ENCODE results near the gene TMED6.

Gene TMED6

DNA sequence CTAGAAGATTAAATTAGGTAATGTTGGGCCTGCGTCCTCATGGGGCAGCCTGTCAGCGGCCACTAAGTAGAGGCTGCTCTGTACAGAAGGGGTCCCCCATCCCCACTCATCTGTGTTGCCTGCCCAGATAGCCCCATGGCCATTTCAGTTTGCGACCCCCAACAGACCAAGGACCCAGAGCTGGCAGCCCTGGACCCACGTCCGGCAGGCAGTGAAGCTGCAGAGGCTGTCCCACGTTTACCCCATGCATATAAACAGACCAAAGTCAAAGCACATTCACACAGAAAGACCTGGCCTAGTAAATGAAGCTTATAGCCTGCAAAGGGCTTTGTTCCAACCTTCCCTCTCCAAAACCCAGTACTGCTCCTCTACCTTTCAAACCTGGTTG lies 25.8 kb downstream of the TMED6 start:
- Histone ChIP-seq H3K4me3 (ENCODE audit: insufficient read depth, low read depth, low read length, poor library complexity, severe bottlenecking) (no peak overlapping the region), H3K9me3 (ENCODE audit: control insufficient read depth, low read length) (no peaks in the 10 kb centered on the region), H3K27me3 (replicated peaks; ENCODE audit: control insufficient read depth, insufficient read depth, low read length, poor library complexity, severe bottlenecking) (no peaks in the 10 kb centered on the region), H3K27ac (ENCODE audit: insufficient read depth, low read length, poor library complexity, severe bottlenecking) (no peak overlapping the region), H3K4me1 (ENCODE audit: control insufficient read depth, insufficient read depth, low read length, poor library complexity, severe bottlenecking) (peaks cover 17% of the 10 kb centered on the region), H3K36me3 (ENCODE audit: control insufficient read depth, insufficient read depth, low read length) (peaks cover 52% of the 10 kb centered on the region)
- DNase-seq: no peak

GRCh38 chr16:69324585-69325253 lies 26.9 kb downstream of the TMED6 start:
- H3K27me3 ChIP-seq (replicated peaks; ENCODE audit: control insufficient read depth, insufficient read depth, low read length, poor library complexity, severe bottlenecking): no peaks in the 10 kb centered on the region
- no peak overlapping the region for H3K4me3 ChIP-seq (ENCODE audit: insufficient read depth, low read depth, low read length, poor library complexity, severe bottlenecking)
- no peak overlapping the region for H3K27ac ChIP-seq (ENCODE audit: insufficient read depth, low read length, poor library complexity, severe bottlenecking)
- no peaks in the 10 kb centered on the region for H3K9me3 ChIP-seq (ENCODE audit: control insufficient read depth, low read length)
- peaks cover 15% of the 10 kb centered on the region for H3K4me1 ChIP-seq (ENCODE audit: control insufficient read depth, insufficient read depth, low read length, poor library complexity, severe bottlenecking)
- peaks cover 63% of the 10 kb centered on the region for H3K36me3 ChIP-seq (ENCODE audit: control insufficient read depth, insufficient read depth, low read length)
- DNase-seq: no peak

DNA sequence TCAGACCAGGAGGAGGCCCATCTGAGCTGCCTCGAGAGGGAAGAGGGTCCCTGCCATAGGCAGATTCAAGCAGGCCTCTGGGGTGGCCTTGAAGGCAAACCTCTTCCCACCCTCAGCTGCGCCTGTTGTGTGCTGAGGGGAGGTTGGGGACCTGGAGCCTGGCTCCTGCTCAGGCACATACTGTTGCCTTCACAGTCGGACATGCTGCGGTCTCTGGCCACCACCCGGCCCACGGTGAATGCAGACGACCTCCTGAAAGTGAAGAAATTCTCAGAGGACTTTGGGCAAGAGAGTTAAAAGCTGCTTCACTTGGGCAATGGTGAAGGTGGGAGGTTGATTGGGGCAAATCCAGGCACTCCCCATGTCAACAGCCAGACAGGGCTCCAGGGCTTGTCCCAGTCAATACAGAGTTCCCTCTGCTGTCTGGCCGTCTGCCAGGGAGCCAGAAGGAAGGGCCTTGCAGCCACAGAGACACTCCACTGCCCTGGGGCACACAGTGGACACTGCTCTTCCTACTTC lies 27.5 kb downstream of the TMED6 start:
- Histone ChIP-seq H3K9me3 (ENCODE audit: control insufficient read depth, low read length) (no peaks in the 10 kb centered on the region), H3K4me3 (ENCODE audit: insufficient read depth, low read depth, low read length, poor library complexity, severe bottlenecking) (no peak overlapping the region), H3K27me3 (replicated peaks; ENCODE audit: control insufficient read depth, insufficient read depth, low read length, poor library complexity, severe bottlenecking) (no peaks in the 10 kb centered on the region), H3K4me1 (ENCODE audit: control insufficient read depth, insufficient read depth, low read length, poor library complexity, severe bottlenecking) (peaks cover 9% of the 10 kb centered on the region), H3K36me3 (ENCODE audit: control insufficient read depth, insufficient read depth, low read length) (peaks cover 69% of the 10 kb centered on the region), H3K27ac (ENCODE audit: insufficient read depth, low read length, poor library complexity, severe bottlenecking) (no peak overlapping the region)
- no peak for DNase-seq

GRCh38 chr16:69323415-69323814 lies 28.2 kb downstream of the TMED6 start:
- Histone ChIP-seq H3K4me1 (ENCODE audit: control insufficient read depth, insufficient read depth, low read length, poor library complexity, severe bottlenecking) (peaks cover 4% of the 10 kb centered on the region), H3K36me3 (ENCODE audit: control insufficient read depth, insufficient read depth, low read length) (peaks cover 76% of the 10 kb centered on the region), H3K27ac (ENCODE audit: insufficient read depth, low read length, poor library complexity, severe bottlenecking) (no peak overlapping the region), H3K4me3 (ENCODE audit: insufficient read depth, low read depth, low read length, poor library complexity, severe bottlenecking) (no peak overlapping the region), H3K9me3 (ENCODE audit: control insufficient read depth, low read length) (no peaks in the 10 kb centered on the region), H3K27me3 (replicated peaks; ENCODE audit: control insufficient read depth, insufficient read depth, low read length, poor library complexity, severe bottlenecking) (no peaks in the 10 kb centered on the region)
- no peak for DNase-seq

- Histone ChIP-seq H3K27ac (ENCODE audit: insufficient read depth, low read length, poor library complexity, severe bottlenecking) (no peak overlapping the region), H3K36me3 (ENCODE audit: control insufficient read depth, insufficient read depth, low read length) (peaks cover 82% of the 10 kb centered on the region), H3K9me3 (ENCODE audit: control insufficient read depth, low read length) (no peaks in the 10 kb centered on the region), H3K27me3 (replicated peaks; ENCODE audit: control insufficient read depth, insufficient read depth, low read length, poor library complexity, severe bottlenecking) (no peaks in the 10 kb centered on the region), H3K4me1 (ENCODE audit: control insufficient read depth, insufficient read depth, low read length, poor library complexity, severe bottlenecking) (no peaks in the 10 kb centered on the region), H3K4me3 (ENCODE audit: insufficient read depth, low read depth, low read length, poor library complexity, severe bottlenecking) (no peak overlapping the region)
- DNase-seq: no peak
Observed at GRCh38 chr16:69322343-69322742, 29.2 kb downstream of the TMED6 start.

DNA sequence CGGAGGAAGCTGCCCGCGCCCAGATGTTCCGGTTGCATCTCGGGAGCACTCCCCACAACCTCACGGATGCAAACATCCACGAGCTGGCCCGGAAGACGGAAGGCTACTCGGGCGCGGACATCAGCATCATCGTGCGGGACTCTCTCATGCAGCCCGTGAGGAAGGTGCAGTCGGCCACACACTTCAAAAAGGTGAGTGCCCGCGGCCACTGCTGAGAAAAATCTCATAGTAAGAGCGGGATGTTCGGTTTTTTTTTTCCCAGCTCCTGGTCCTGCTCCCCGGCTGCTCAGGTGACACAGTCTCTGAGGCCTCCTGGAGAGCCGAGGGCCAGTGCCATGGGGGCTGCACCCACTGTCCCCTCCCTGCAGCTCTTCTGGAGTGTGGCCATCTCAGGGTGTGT lies 30.5 kb downstream of the TMED6 start:
- Histone ChIP-seq H3K27ac (ENCODE audit: insufficient read depth, low read length, poor library complexity, severe bottlenecking) (no peak overlapping the region), H3K36me3 (ENCODE audit: control insufficient read depth, insufficient read depth, low read length) (peaks cover 88% of the 10 kb centered on the region), H3K4me3 (ENCODE audit: insufficient read depth, low read depth, low read length, poor library complexity, severe bottlenecking) (no peak overlapping the region), H3K9me3 (ENCODE audit: control insufficient read depth, low read length) (no peaks in the 10 kb centered on the region), H3K4me1 (ENCODE audit: control insufficient read depth, insufficient read depth, low read length, poor library complexity, severe bottlenecking) (no peaks in the 10 kb centered on the region), H3K27me3 (replicated peaks; ENCODE audit: control insufficient read depth, insufficient read depth, low read length, poor library complexity, severe bottlenecking) (no peaks in the 10 kb centered on the region)
- no peak for DNase-seq

- no peak for DNase-seq
- H3K4me1 ChIP-seq (ENCODE audit: control insufficient read depth, insufficient read depth, low read length, poor library complexity, severe bottlenecking): no peaks in the 10 kb centered on the region
- H3K27ac ChIP-seq (ENCODE audit: insufficient read depth, low read length, poor library complexity, severe bottlenecking): no peak overlapping the region
- H3K4me3 ChIP-seq (ENCODE audit: insufficient read depth, low read depth, low read length, poor library complexity, severe bottlenecking): no peak overlapping the region
- H3K9me3 ChIP-seq (ENCODE audit: control insufficient read depth, low read length): no peaks in the 10 kb centered on the region
- H3K36me3 ChIP-seq (ENCODE audit: control insufficient read depth, insufficient read depth, low read length): peaks cover 88% of the 10 kb centered on the region
- H3K27me3 ChIP-seq (replicated peaks; ENCODE audit: control insufficient read depth, insufficient read depth, low read length, poor library complexity, severe bottlenecking): no peaks in the 10 kb centered on the region
Observed at GRCh38 chr16:69320740-69321073, 30.9 kb downstream of the TMED6 start.

GRCh38 chr16:69319826-69320739 lies 31.5 kb downstream of the TMED6 start:
- Histone ChIP-seq H3K27me3 (replicated peaks; ENCODE audit: control insufficient read depth, insufficient read depth, low read length, poor library complexity, severe bottlenecking) (no peaks in the 10 kb centered on the region), H3K27ac (ENCODE audit: insufficient read depth, low read length, poor library complexity, severe bottlenecking) (no peak overlapping the region), H3K36me3 (ENCODE audit: control insufficient read depth, insufficient read depth, low read length) (peaks cover 87% of the 10 kb centered on the region), H3K4me3 (ENCODE audit: insufficient read depth, low read depth, low read length, poor library complexity, severe bottlenecking) (no peak overlapping the region), H3K9me3 (ENCODE audit: control insufficient read depth, low read length) (no peaks in the 10 kb centered on the region), H3K4me1 (ENCODE audit: control insufficient read depth, insufficient read depth, low read length, poor library complexity, severe bottlenecking) (no peaks in the 10 kb centered on the region)
- DNase-seq: no peak

DNA sequence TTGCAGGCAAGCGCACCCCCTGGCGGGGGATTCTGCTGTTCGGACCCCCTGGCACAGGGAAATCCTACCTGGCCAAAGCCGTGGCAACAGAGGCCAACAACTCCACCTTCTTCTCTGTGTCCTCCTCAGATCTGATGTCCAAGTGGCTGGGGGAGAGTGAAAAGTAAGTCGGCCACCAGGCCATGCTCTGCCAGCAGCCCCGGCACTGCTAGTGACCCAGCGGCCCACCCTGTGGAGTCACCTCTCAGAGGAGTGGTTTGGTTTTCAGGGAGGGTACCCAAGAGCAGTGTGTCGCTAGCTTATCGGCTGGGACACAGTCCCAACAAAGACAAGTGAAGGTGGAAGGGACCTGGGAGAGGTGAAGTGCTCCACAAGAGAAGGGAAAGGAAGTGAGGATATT lies 32.2 kb downstream of the TMED6 start:
- peaks cover 84% of the 10 kb centered on the region for H3K36me3 ChIP-seq (ENCODE audit: control insufficient read depth, insufficient read depth, low read length)

DNA sequence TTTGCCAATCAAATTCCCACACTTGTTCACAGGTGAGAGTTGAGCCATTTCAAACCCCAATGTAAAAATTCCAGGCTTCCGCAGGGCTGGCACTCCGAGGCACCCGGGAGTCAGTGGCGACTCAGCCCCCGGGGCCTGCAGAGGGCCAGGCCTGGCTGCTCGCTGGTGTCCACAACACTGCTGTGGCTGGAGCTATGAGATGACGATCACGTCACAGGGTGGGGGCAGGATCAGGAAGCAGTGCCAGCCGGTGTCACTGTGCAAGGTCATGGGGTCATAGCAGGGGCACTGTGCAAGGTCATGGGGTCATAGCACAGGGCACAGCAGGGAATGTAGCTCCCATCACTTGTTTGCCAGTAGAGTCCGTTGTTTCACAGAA lies 32.7 kb downstream of the TMED6 start:
- Histone ChIP-seq H3K4me3 (ENCODE audit: insufficient read depth, low read depth, low read length, poor library complexity, severe bottlenecking) (no peak overlapping the region), H3K36me3 (ENCODE audit: control insufficient read depth, insufficient read depth, low read length) (peaks cover 83% of the 10 kb centered on the region)
- DNase-seq: no peak

More for the DNA sequence above, 32.2 kb downstream of the TMED6 start:
- no peak overlapping the region for H3K4me3 ChIP-seq (ENCODE audit: insufficient read depth, low read depth, low read length, poor library complexity, severe bottlenecking)
- DNase-seq: no peak
- H3K27me3 ChIP-seq (replicated peaks; ENCODE audit: control insufficient read depth, insufficient read depth, low read length, poor library complexity, severe bottlenecking): no peaks in the 10 kb centered on the region
- no peaks in the 10 kb centered on the region for H3K4me1 ChIP-seq (ENCODE audit: control insufficient read depth, insufficient read depth, low read length, poor library complexity, severe bottlenecking)
- H3K27ac ChIP-seq (ENCODE audit: insufficient read depth, low read length, poor library complexity, severe bottlenecking): no peak overlapping the region
- no peaks in the 10 kb centered on the region for H3K9me3 ChIP-seq (ENCODE audit: control insufficient read depth, low read length)

More for the DNA sequence above, 32.7 kb downstream of the TMED6 start:
- Histone ChIP-seq H3K4me1 (ENCODE audit: control insufficient read depth, insufficient read depth, low read length, poor library complexity, severe bottlenecking) (no peaks in the 10 kb centered on the region), H3K27me3 (replicated peaks; ENCODE audit: control insufficient read depth, insufficient read depth, low read length, poor library complexity, severe bottlenecking) (no peaks in the 10 kb centered on the region), H3K9me3 (ENCODE audit: control insufficient read depth, low read length) (no peaks in the 10 kb centered on the region), H3K27ac (ENCODE audit: insufficient read depth, low read length, poor library complexity, severe bottlenecking) (no peak overlapping the region)
